CD4-positive, alpha-beta T cell treated with Interleukin-6 for 4 hours (primary cell): ENCODE data around the gene MED13L.

ENCODE experiments used
- DNase-seq: peaks from one replicate; pipeline ENCODE4 v3.0.0-alpha.2; 2020; ENCODE audit warnings: mixed read lengths

MED13L gene

GRCh38 chr12:116276652-116277466 lies 634 bp downstream of the MED13L start:
- peak; percentile 73 for DNase-seq

GRCh38 chr12:116274551-116275375 lies 2.7 kb downstream of the MED13L start:
- DNase-seq, result no peak

- no peak for DNase-seq
Measured at GRCh38 chr12:116273813-116274550, 3.5 kb downstream of the MED13L start.

- no peak for DNase-seq
Measured at GRCh38 chr12:116267948-116268347, 9.5 kb downstream of the MED13L start.

- no peak for DNase-seq
Measured at GRCh38 chr12:116266631-116267349, 10.7 kb downstream of the MED13L start.

GRCh38 chr12:116266168-116266601 lies 11.3 kb downstream of the MED13L start:
- no peak for DNase-seq

- DNase-seq, result no peak
Measured at GRCh38 chr12:116265351-116266147, 11.9 kb downstream of the MED13L start.

GRCh38 chr12:116264525-116265070 lies 12.9 kb downstream of the MED13L start:
- DNase-seq, result no peak

- no peak for DNase-seq
Measured at GRCh38 chr12:116263844-116264243, 13.6 kb downstream of the MED13L start.

GRCh38 chr12:116263431-116263830 lies 14.1 kb downstream of the MED13L start:
- DNase-seq, result no peak

GRCh38 chr12:116262741-116263140 lies 14.8 kb downstream of the MED13L start:
- no peak for DNase-seq

GRCh38 chr12:116261525-116262100 lies 15.9 kb downstream of the MED13L start:
- DNase-seq, result no peak

GRCh38 chr12:116259800-116260577 lies 17.5 kb downstream of the MED13L start:
- DNase-seq, result no peak

- DNase-seq, result no peak
Measured at GRCh38 chr12:116257826-116258225, 19.7 kb downstream of the MED13L start.

- no peak for DNase-seq
Measured at GRCh38 chr12:116257215-116257614, 20.3 kb downstream of the MED13L start.

- DNase-seq, result no peak
Measured at GRCh38 chr12:116249938-116250337, 27.6 kb downstream of the MED13L start.

- DNase-seq, result no peak
Measured at GRCh38 chr12:116248930-116249329, 28.6 kb downstream of the MED13L start.

- no peak for DNase-seq
Measured at GRCh38 chr12:116248433-116248832, 29.1 kb downstream of the MED13L start.

GRCh38 chr12:116247377-116247776 lies 30.1 kb downstream of the MED13L start:
- DNase-seq, result no peak
